ENCODE data around the gene SEMA6A. TPM values are rescaled to one million over a fixed set of nuclear protein-coding genes. Genes with fewer than 3 reads are reported as not detected.
A peak's percentile ranks its signal among the peaks of the same experiment; 100 is the strongest.

The SEMA6A gene
- polyA plus RNA-seq, 10 donors, result 32.9 to 60.2 (median 50.4) TPM

GRCh38 chr5:116579144-116579543 is 4.5 kb upstream of the SEMA6A start:
- no peak for DNase-seq

- no peak for DNase-seq
Measured at GRCh38 chr5:116578676-116579075, 4.1 kb upstream of the SEMA6A start.

- peak in 1 of 3 donors; percentile 52 for DNase-seq
Measured at GRCh38 chr5:116577064-116577788, 2.6 kb upstream of the SEMA6A start.

GRCh38 chr5:116576053-116576713 is 1.6 kb upstream of the SEMA6A start:
- peak; percentile 77 to 93 (median 87) for DNase-seq

- peak in 1 of 3 donors; percentile 86 for DNase-seq
Measured at GRCh38 chr5:116575326-116576052, 866 bp upstream of the SEMA6A start.

GRCh38 chr5:116573702-116574366 is 789 bp downstream of the SEMA6A start:
- DNase-seq, result peak in 2 of 3 donors; percentile 46 to 83

GRCh38 chr5:116573279-116573701 is 1.3 kb downstream of the SEMA6A start:
- DNase-seq, result peak; percentile 32 to 88 (median 50)

- peak; percentile 24 to 85 (median 60) for DNase-seq
Measured at GRCh38 chr5:116572350-116573278, 2.0 kb downstream of the SEMA6A start.

GRCh38 chr5:116571568-116572349 is 2.9 kb downstream of the SEMA6A start:
- DNase-seq, result no peak

- DNase-seq, result no peak
Measured at GRCh38 chr5:116569999-116570398, 4.6 kb downstream of the SEMA6A start.

GRCh38 chr5:116567106-116567505 is 7.5 kb downstream of the SEMA6A start:
- DNase-seq, result no peak

GRCh38 chr5:116566251-116566650 is 8.4 kb downstream of the SEMA6A start:
- no peak for DNase-seq

- DNase-seq, result peak in 1 of 3 donors; percentile 37
Measured at GRCh38 chr5:116564756-116565490, 9.7 kb downstream of the SEMA6A start.

GRCh38 chr5:116564312-116564711 is 10.3 kb downstream of the SEMA6A start:
- DNase-seq, result no peak

GRCh38 chr5:116563736-116564308 is 10.8 kb downstream of the SEMA6A start:
- DNase-seq, result no peak

GRCh38 chr5:116562669-116563068 is 12.0 kb downstream of the SEMA6A start:
- no peak for DNase-seq

- no peak for DNase-seq
Measured at GRCh38 chr5:116561658-116562057, 13.0 kb downstream of the SEMA6A start.

GRCh38 chr5:116559673-116560164 is 14.9 kb downstream of the SEMA6A start:
- DNase-seq, result no peak

- DNase-seq, result no peak
Measured at GRCh38 chr5:116559239-116559638, 15.4 kb downstream of the SEMA6A start.
